HG03097 (cell line): ENCODE results near the gene MRNIP.
"Not testable (repeated sequence)": the region's sequence is repeated elsewhere in the genome, so short reads cannot be mapped to it uniquely, and the experiment has no call there.

Experiments
- ATAC-seq: cut with Tn5 transposase; IDR thresholded peaks from one replicate; pipeline ENCODE4 v1.9.1; 2021; ENCODE audit not compliant: unreplicated experiment, low FRiP score

The MRNIP gene

GRCh38 chr5:179873588-179874110, 15.0 kb upstream of the MRNIP start:
- ATAC-seq = no peak

- ATAC-seq = no peak
Measured at GRCh38 chr5:179872828-179873575, 14.4 kb upstream of the MRNIP start.

DNA sequence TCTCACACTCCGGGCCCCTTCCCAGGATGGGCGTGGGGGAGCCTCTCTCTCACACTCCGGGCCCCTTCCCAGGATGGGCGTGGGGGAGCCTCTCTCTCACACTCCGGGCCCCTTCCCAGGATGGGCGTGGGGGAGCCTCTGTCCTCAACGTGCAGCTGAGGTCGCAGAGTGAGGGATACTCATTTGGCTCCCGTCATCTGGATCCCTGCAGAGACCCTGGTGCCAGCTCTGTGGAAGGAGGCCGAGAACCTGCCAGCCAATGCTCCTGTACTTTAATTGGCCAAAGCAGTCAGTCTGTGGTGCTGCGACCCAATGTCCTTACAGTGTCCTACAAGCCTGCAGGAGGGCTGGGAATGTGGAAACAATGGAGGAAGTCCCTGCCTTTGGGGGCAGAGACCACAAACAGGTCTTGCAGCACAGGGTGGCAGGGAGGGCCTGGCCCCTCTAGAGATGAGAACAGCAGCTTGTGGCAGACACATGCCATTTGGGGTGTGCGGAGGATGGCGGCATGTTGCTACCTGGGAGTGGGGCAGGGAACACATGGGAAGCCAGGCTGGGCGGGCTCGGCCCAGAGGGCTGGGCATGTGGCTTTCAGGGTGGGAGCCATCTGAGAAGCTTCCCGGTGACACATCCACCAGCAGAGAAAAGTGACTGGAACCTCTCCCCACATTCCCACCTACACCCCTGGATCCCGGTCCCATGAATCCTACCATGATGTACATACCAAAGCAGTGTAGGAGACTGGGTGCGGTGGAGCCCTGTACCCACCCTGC, 13.6 kb upstream of the MRNIP start:
- ATAC-seq = no peak

GRCh38 chr5:179871533-179871932, 12.9 kb upstream of the MRNIP start:
- not testable (repeated sequence) for ATAC-seq

DNA sequence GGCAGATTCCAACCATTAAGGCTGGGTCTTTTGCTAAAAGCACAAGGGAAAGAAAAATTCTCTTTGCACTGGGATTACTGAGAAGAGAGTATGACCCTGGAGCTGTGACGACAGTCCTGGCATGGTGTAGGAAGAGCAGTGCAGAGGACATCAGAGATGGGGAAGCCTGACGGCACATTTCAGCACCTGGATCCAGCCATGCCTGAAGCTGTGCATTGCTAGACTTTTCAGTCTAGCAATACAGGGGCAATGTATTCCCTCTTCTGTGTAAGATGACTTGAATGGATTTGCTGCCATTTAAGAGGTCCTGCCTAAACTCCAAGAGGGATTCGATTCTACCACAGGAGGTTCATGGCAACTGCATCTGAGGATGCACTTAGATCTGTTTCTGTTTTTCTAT, 12.3 kb upstream of the MRNIP start:
- ATAC-seq = no peak

GRCh38 chr5:179870403-179870903, 11.8 kb upstream of the MRNIP start:
- no peak for ATAC-seq

GRCh38 chr5:179869641-179870402, 11.2 kb upstream of the MRNIP start:
- ATAC-seq = no peak

- ATAC-seq = no peak
Measured at GRCh38 chr5:179869101-179869500, 10.5 kb upstream of the MRNIP start.

- no peak for ATAC-seq
Measured at GRCh38 chr5:179868541-179868940, 9.9 kb upstream of the MRNIP start.

GRCh38 chr5:179867476-179867875, 8.9 kb upstream of the MRNIP start:
- no peak for ATAC-seq

GRCh38 chr5:179867079-179867465, 8.5 kb upstream of the MRNIP start:
- no peak for ATAC-seq

- no peak for ATAC-seq
Measured at GRCh38 chr5:179866241-179867078, 7.8 kb upstream of the MRNIP start.

GRCh38 chr5:179865491-179866240, 7.0 kb upstream of the MRNIP start:
- no peak for ATAC-seq

DNA sequence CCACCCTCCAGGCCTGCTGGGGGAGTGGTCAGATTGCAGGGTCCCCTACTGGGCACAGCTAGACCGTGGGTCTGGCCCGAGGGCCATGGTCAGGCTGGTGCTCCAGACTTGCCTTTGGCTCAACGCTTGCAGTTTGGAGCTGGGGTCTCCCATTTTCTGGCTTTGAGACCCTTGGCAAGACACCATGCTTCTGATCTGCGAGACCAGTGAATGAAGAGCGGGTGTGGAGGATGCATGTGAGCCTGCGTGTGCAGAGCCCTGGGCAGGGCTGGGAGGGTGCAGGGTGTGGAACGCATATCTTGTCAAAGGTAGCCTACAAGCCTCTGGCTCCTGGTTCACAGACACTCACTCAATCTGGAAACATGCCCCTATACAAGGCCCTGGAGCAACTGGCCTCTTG, 6.1 kb upstream of the MRNIP start:
- no peak for ATAC-seq

- ATAC-seq = no peak
Measured at GRCh38 chr5:179863449-179864085, 5.0 kb upstream of the MRNIP start.

DNA sequence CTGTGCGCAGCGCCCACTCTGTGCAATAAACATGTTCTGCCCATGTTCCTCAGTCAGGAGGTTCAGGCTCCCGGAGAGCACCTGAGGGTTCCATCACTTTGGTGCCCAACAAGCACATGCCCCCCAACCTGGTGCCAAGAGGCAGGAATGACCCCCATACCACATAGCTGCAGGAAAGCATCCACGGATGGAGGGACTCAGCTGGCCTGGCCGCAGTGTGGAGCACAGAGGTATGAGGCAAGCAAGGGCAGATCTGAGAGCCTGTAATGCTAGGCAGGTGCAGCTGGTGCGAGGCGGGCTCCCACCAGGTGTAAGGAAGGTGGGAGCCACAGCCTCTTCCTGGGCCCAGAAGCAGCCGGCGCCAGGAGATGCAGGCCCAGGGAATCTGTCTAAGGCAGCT, 4.3 kb upstream of the MRNIP start:
- no peak for ATAC-seq

DNA sequence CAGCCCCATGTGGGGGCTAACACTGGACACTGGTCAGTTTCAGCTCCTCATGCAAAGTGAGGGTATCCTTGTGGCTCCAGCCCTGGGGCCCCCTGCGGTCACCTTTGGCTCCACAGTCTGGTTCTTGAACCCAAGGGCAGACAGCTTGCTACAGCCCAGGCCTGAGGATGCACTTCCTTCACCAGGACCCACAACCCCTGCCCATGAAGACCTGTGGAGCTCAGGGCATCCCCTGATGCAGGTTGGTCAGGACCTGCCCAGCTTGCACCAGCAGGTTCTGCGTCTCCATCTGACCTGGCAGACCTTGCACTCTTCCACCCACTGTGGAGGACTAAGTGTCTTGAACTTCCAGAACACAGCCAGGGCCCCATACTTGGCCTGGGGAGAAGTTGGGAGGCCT, 3.7 kb upstream of the MRNIP start:
- no peak for ATAC-seq

- no peak for ATAC-seq
Measured at GRCh38 chr5:179860301-179860700, 1.7 kb upstream of the MRNIP start.

DNA sequence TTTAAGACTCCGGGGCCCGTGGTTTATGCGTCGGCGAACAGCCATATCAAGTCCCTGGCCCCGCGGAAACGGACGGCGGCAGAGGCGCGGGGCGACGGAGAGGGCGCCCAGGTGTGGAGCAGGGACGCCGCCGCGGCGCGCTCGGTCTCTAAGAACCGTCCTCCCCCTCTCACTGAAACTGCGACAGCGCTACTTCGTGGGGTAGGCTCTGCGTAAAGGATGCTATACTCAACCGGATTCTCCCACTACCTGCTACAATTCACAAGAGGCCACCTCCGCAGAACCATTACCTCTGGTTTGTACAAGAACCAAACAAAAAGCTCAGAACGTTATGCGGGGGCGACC, 404 bp downstream of the MRNIP start:
- peak; percentile 35 for ATAC-seq
